KBM-7 (cell line): Measurements from ENCODE around the gene THSD7B.
"Not testable (repeated sequence)": the region's sequence is repeated elsewhere in the genome, so short reads cannot be mapped to it uniquely, and the experiment has no call there.

Experiments used
- DNase-seq: peaks from one replicate; pipeline ENCODE4 v3.0.0-alpha.2; 2015
- in situ Hi-C: fragments of 300-500 bp; cut with MboI; formaldehyde crosslinking; loops from 2 replicates; pipeline ENCODE4 v1.14.3; 2020; ENCODE audit warnings: low sequenced_read_pairs, low pct_unique_long_range_greater_than_20kb, mixed read lengths

Gene THSD7B

GRCh38 chr2:137535897-137536296 lies 770.6 kb downstream of the THSD7B start:
- DNase-seq: no peak
- in situ Hi-C loops: no loop called here

- in situ Hi-C loops: no loop called here
- DNase-seq: no peak
Observed at GRCh38 chr2:137539336-137539735, 774.0 kb downstream of the THSD7B start.

- in situ Hi-C loops: no loop called here
Observed at GRCh38 chr2:137547842-137548241, 782.5 kb downstream of the THSD7B start.

GRCh38 chr2:137566387-137566786 lies 801.0 kb downstream of the THSD7B start:
- in situ Hi-C loops: no loop called here
- no peak for DNase-seq

More at GRCh38 chr2:137547842-137548241, 782.5 kb downstream of the THSD7B start:
- DNase-seq: no peak

GRCh38 chr2:137570484-137570883 lies 805.1 kb downstream of the THSD7B start:
- in situ Hi-C loops: no loop called here

GRCh38 chr2:137587834-137588233 lies 822.5 kb downstream of the THSD7B start:
- in situ Hi-C loops, DNase-seq: not testable (repeated sequence)

More at GRCh38 chr2:137570484-137570883, 805.1 kb downstream of the THSD7B start:
- DNase-seq: no peak

GRCh38 chr2:137588578-137588977 lies 823.2 kb downstream of the THSD7B start:
- DNase-seq, in situ Hi-C loops: not testable (repeated sequence)

- DNase-seq: no peak
- in situ Hi-C loops: no loop called here
Observed at GRCh38 chr2:137590102-137590501, 824.8 kb downstream of the THSD7B start.

- in situ Hi-C loops: no loop called here
- DNase-seq: no peak
Observed at GRCh38 chr2:137607722-137608318, 842.5 kb downstream of the THSD7B start.

GRCh38 chr2:137638932-137639331 lies 873.6 kb downstream of the THSD7B start:
- DNase-seq: no peak
- in situ Hi-C loops: no loop called here

GRCh38 chr2:137644731-137645130 lies 879.4 kb downstream of the THSD7B start:
- in situ Hi-C loops: no loop called here
- DNase-seq: no peak

- no peak for DNase-seq
- in situ Hi-C loops: no loop called here
Observed at GRCh38 chr2:137654046-137654445, 888.7 kb downstream of the THSD7B start.

- DNase-seq: no peak
- in situ Hi-C loops: no loop called here
Observed at GRCh38 chr2:137655814-137656213, 890.5 kb downstream of the THSD7B start.

- DNase-seq: no peak
- in situ Hi-C loops: no loop called here
Observed at GRCh38 chr2:137658433-137658832, 893.1 kb downstream of the THSD7B start.

- in situ Hi-C loops: no loop called here
- no peak for DNase-seq
Observed at GRCh38 chr2:137659616-137660015, 894.3 kb downstream of the THSD7B start.

GRCh38 chr2:137670111-137670510 lies 904.8 kb downstream of the THSD7B start:
- no peak for DNase-seq
- in situ Hi-C loops: no loop called here

GRCh38 chr2:137672989-137673552 lies 907.7 kb downstream of the THSD7B start:
- DNase-seq: no peak
- in situ Hi-C loops: no loop called here

- no peak for DNase-seq
- in situ Hi-C loops: no loop called here
Observed at GRCh38 chr2:137674991-137675390, 909.6 kb downstream of the THSD7B start.

GRCh38 chr2:137675584-137676327 lies 910.4 kb downstream of the THSD7B start:
- DNase-seq: no peak
- in situ Hi-C loops: no loop called here

- in situ Hi-C loops: no loop called here
- no peak for DNase-seq
Observed at GRCh38 chr2:137676346-137676745, 911.0 kb downstream of the THSD7B start.
